ENCODE results near the gene SEL1L3.
"Not testable (repeated sequence)": the region's sequence is repeated elsewhere in the genome, so short reads cannot be mapped to it uniquely, and the experiment has no call there.

The SEL1L3 gene

GRCh38 chr4:25862411-25863346 lies at the start of gene SEL1L3:
Gene SEL1L3 (minus strand): TSS chr4:25862988. CDS start chr4:25862836, 152 bp downstream.
- intact Hi-C loops (cut with micrococcal nuclease): loop anchor here (5.0 kb wide), 1 partner anchor 420 kb away; no protein-coding TSS in a partner anchor
- Mint-ChIP-seq H3K4me3 (peak within 1 kb of the TSS; percentile 100), H3K36me3 (ENCODE audit: low read depth) (peaks cover 7% of the 10 kb centered on the region), H3K27me3 (peaks cover 26% of the 10 kb centered on the region), H3K27ac (peak within 1 kb of the TSS; percentile 97), H3K4me1 (ENCODE audit: low read depth) (peaks cover 45% of the 10 kb centered on the region), H3K9me3 (no peaks in the 10 kb centered on the region)

- H3K9me3 Mint-ChIP-seq: peaks cover 8% of the 10 kb centered on the region
- intact Hi-C loops (cut with micrococcal nuclease): no loop called here
- H3K27me3 Mint-ChIP-seq: peaks cover 24% of the 10 kb centered on the region
- peaks cover 31% of the 10 kb centered on the region for H3K4me1 Mint-ChIP-seq (ENCODE audit: low read depth)
- no peak overlapping the region for H3K27ac Mint-ChIP-seq
- no peak overlapping the region for H3K4me3 Mint-ChIP-seq
- H3K36me3 Mint-ChIP-seq (ENCODE audit: low read depth): no peaks in the 10 kb centered on the region
These were observed 48.6 kb upstream of the SEL1L3 start for GRCh38 chr4:25911356-25911755.

- H3K27me3 Mint-ChIP-seq: peaks cover 24% of the 10 kb centered on the region
- intact Hi-C loops (cut with micrococcal nuclease): no loop called here
- H3K4me1 Mint-ChIP-seq (ENCODE audit: low read depth): peaks cover 38% of the 10 kb centered on the region
- H3K36me3 Mint-ChIP-seq (ENCODE audit: low read depth): no peaks in the 10 kb centered on the region
- H3K4me3 Mint-ChIP-seq: no peak overlapping the region
- no peak overlapping the region for H3K27ac Mint-ChIP-seq
- H3K9me3 Mint-ChIP-seq: peaks cover 8% of the 10 kb centered on the region
These were observed 45.7 kb upstream of the SEL1L3 start for GRCh38 chr4:25908491-25908901.

- peaks cover 33% of the 10 kb centered on the region for H3K4me1 Mint-ChIP-seq (ENCODE audit: low read depth)
- peaks cover 20% of the 10 kb centered on the region for H3K27me3 Mint-ChIP-seq
- H3K4me3 Mint-ChIP-seq; intact Hi-C loops (cut with micrococcal nuclease); H3K36me3 Mint-ChIP-seq (ENCODE audit: low read depth); H3K9me3 Mint-ChIP-seq; H3K27ac Mint-ChIP-seq: not testable (repeated sequence)
These were observed 43.3 kb upstream of the SEL1L3 start for GRCh38 chr4:25906113-25906512.

GRCh38 chr4:25905371-25905770 lies 42.6 kb upstream of the SEL1L3 start:
- Mint-ChIP-seq H3K36me3 (ENCODE audit: low read depth) (no peaks in the 10 kb centered on the region), H3K9me3 (peaks cover 8% of the 10 kb centered on the region), H3K4me3 (no peak overlapping the region), H3K4me1 (ENCODE audit: low read depth) (peaks cover 30% of the 10 kb centered on the region), H3K27ac (peak overlapping the region; percentile 45), H3K27me3 (peaks cover 20% of the 10 kb centered on the region)
- intact Hi-C loops (cut with micrococcal nuclease): no loop called here

- peaks cover 30% of the 10 kb centered on the region for H3K4me1 Mint-ChIP-seq (ENCODE audit: low read depth)
- peaks cover 18% of the 10 kb centered on the region for H3K27me3 Mint-ChIP-seq
- H3K36me3 Mint-ChIP-seq (ENCODE audit: low read depth): no peaks in the 10 kb centered on the region
- H3K4me3 Mint-ChIP-seq: no peak overlapping the region
- peaks cover 8% of the 10 kb centered on the region for H3K9me3 Mint-ChIP-seq
- H3K27ac Mint-ChIP-seq: peak overlapping the region; percentile 45
- intact Hi-C loops (cut with micrococcal nuclease): loop anchor here (5.0 kb wide), 1 partner anchor 37 kb away; no protein-coding TSS in a partner anchor
These were observed 41.9 kb upstream of the SEL1L3 start for GRCh38 chr4:25904748-25905082.

- Mint-ChIP-seq H3K27me3 (peaks cover 16% of the 10 kb centered on the region), H3K4me3 (no peak overlapping the region), H3K4me1 (ENCODE audit: low read depth) (peaks cover 30% of the 10 kb centered on the region)
These were observed 41.3 kb upstream of the SEL1L3 start for GRCh38 chr4:25903900-25904747.

GRCh38 chr4:25901030-25901430 lies 38.2 kb upstream of the SEL1L3 start:
- Mint-ChIP-seq H3K4me3 (no peak overlapping the region), H3K36me3 (ENCODE audit: low read depth) (no peaks in the 10 kb centered on the region), H3K9me3 (no peaks in the 10 kb centered on the region), H3K4me1 (ENCODE audit: low read depth) (peaks cover 22% of the 10 kb centered on the region), H3K27me3 (no peaks in the 10 kb centered on the region), H3K27ac (no peak overlapping the region)
- intact Hi-C loops (cut with micrococcal nuclease): loop anchor here (5.0 kb wide), 1 partner anchor 34 kb away; no protein-coding TSS in a partner anchor

More at GRCh38 chr4:25903900-25904747, 41.3 kb upstream of the SEL1L3 start:
- H3K36me3 Mint-ChIP-seq (ENCODE audit: low read depth): no peaks in the 10 kb centered on the region
- intact Hi-C loops (cut with micrococcal nuclease): loop anchor here (5.0 kb wide), 1 partner anchor 37 kb away; no protein-coding TSS in a partner anchor
- peaks cover 4% of the 10 kb centered on the region for H3K9me3 Mint-ChIP-seq
- H3K27ac Mint-ChIP-seq: no peak overlapping the region

GRCh38 chr4:25900310-25900709 lies 37.5 kb upstream of the SEL1L3 start:
- no peaks in the 10 kb centered on the region for H3K9me3 Mint-ChIP-seq
- no peak overlapping the region for H3K27ac Mint-ChIP-seq
- peaks cover 3% of the 10 kb centered on the region for H3K27me3 Mint-ChIP-seq
- peaks cover 21% of the 10 kb centered on the region for H3K4me1 Mint-ChIP-seq (ENCODE audit: low read depth)
- no peaks in the 10 kb centered on the region for H3K36me3 Mint-ChIP-seq (ENCODE audit: low read depth)
- intact Hi-C loops (cut with micrococcal nuclease): loop anchor here (5.0 kb wide), 1 partner anchor 33 kb away; no protein-coding TSS in a partner anchor
- no peak overlapping the region for H3K4me3 Mint-ChIP-seq

GRCh38 chr4:25896776-25897539 lies 34.2 kb upstream of the SEL1L3 start:
- Mint-ChIP-seq H3K9me3 (no peaks in the 10 kb centered on the region), H3K27ac (no peak overlapping the region), H3K4me3 (no peak overlapping the region), H3K36me3 (ENCODE audit: low read depth) (no peaks in the 10 kb centered on the region), H3K27me3 (peaks cover 3% of the 10 kb centered on the region), H3K4me1 (ENCODE audit: low read depth) (no peaks in the 10 kb centered on the region)
- intact Hi-C loops (cut with micrococcal nuclease): no loop called here

GRCh38 chr4:25892796-25893195 lies 30.0 kb upstream of the SEL1L3 start:
- Mint-ChIP-seq H3K4me1 (ENCODE audit: low read depth) (no peaks in the 10 kb centered on the region), H3K27ac (no peak overlapping the region), H3K4me3 (no peak overlapping the region), H3K9me3 (no peaks in the 10 kb centered on the region), H3K27me3 (peaks cover 3% of the 10 kb centered on the region), H3K36me3 (ENCODE audit: low read depth) (no peaks in the 10 kb centered on the region)
- intact Hi-C loops (cut with micrococcal nuclease): no loop called here

- intact Hi-C loops (cut with micrococcal nuclease): no loop called here
- H3K4me3 Mint-ChIP-seq: no peak overlapping the region
- H3K4me1 Mint-ChIP-seq (ENCODE audit: low read depth): no peaks in the 10 kb centered on the region
- H3K27ac Mint-ChIP-seq: no peak overlapping the region
- H3K36me3 Mint-ChIP-seq (ENCODE audit: low read depth): no peaks in the 10 kb centered on the region
- no peaks in the 10 kb centered on the region for H3K9me3 Mint-ChIP-seq
- H3K27me3 Mint-ChIP-seq: peaks cover 4% of the 10 kb centered on the region
These were observed 28.0 kb upstream of the SEL1L3 start for GRCh38 chr4:25890571-25891485.
